GM23248 (cell line): Measurements from ENCODE around the gene NUP93. TPM values are rescaled to one million over a fixed set of nuclear protein-coding genes. Genes with fewer than 3 reads are reported as not detected.
"Not testable (repeated sequence)": the region's sequence is repeated elsewhere in the genome, so short reads cannot be mapped to it uniquely, and the experiment has no call there.

ENCODE experiments used
- DNase-seq: peaks from one replicate; pipeline ENCODE4 v3.0.0-alpha.2; 2015
- H2AFZ ChIP-seq: fragments of 200-600 bp; sonication (generic); 2 replicates; pipeline ENCODE4 v1.6.1; 2016; ENCODE audit warnings: antibody characterized with exemption
- H3F3A ChIP-seq: fragments of 200-600 bp; sonication (generic); 2 replicates; pipeline ENCODE4 v1.6.1; 2016; ENCODE audit warnings: mild to moderate bottlenecking, antibody characterized with exemption, mixed run types; ENCODE audit not compliant: insufficient read depth
- H3K27ac ChIP-seq: fragments of 200-600 bp; sonication (generic); 2 replicates; pipeline ENCODE4 v1.5.1; 2016; ENCODE audit warnings: mild to moderate bottlenecking
- H3K27me3 ChIP-seq: fragments of 200-600 bp; sonication (generic); replicated peaks from 2 replicates; pipeline ENCODE4 v1.6.1; 2016; ENCODE audit warnings: mild to moderate bottlenecking; ENCODE audit not compliant: insufficient read depth
- H3K36me3 ChIP-seq: fragments of 200-600 bp; sonication (generic); 2 replicates; pipeline ENCODE4 v1.6.1; 2016; ENCODE audit warnings: low read depth, mild to moderate bottlenecking
- H3K4me1 ChIP-seq: fragments of 200-600 bp; sonication (generic); 2 replicates; pipeline ENCODE4 v1.6.1; 2016; ENCODE audit warnings: mild to moderate bottlenecking; ENCODE audit not compliant: insufficient read depth
- H3K4me2 ChIP-seq: fragments of 200-600 bp; sonication (generic); one replicate; pipeline ENCODE4 v1.6.1; 2016; ENCODE audit warnings: mild to moderate bottlenecking; ENCODE audit not compliant: unreplicated experiment
- H3K4me3 ChIP-seq: fragments of 200-600 bp; sonication (generic); 2 replicates; pipeline ENCODE4 v1.5.1; 2016; ENCODE audit warnings: mild to moderate bottlenecking
- H3K79me2 ChIP-seq: fragments of 200-600 bp; sonication (generic); 2 replicates; pipeline ENCODE4 v1.6.1; 2016; ENCODE audit warnings: mild to moderate bottlenecking; ENCODE audit not compliant: insufficient read depth
- H3K9ac ChIP-seq: fragments of 200-600 bp; sonication (generic); 2 replicates; pipeline ENCODE4 v1.6.1; 2016; ENCODE audit warnings: mild to moderate bottlenecking
- H3K9me2 ChIP-seq: fragments of 200-600 bp; sonication (generic); 2 replicates; pipeline ENCODE4 v1.6.1; 2016; ENCODE audit warnings: mixed run types, mild to moderate bottlenecking, moderate library complexity; ENCODE audit not compliant: insufficient read depth
- H3K9me3 ChIP-seq: fragments of 200-600 bp; sonication (generic); one replicate; pipeline ENCODE4 v1.6.1; 2017; ENCODE audit warnings: low read depth
- H4K20me1 ChIP-seq: fragments of 200-600 bp; sonication (generic); 2 replicates; pipeline ENCODE4 v1.6.0; 2016; ENCODE audit not compliant: insufficient read depth
- EZH2 ChIP-seq: fragments of 200-600 bp; sonication (generic); IDR thresholded peaks from 2 replicates; pipeline ENCODE4 v1.6.1; 2018; ENCODE audit warnings: antibody characterized with exemption, mild to moderate bottlenecking; ENCODE audit not compliant: insufficient read depth, poor library complexity, severe bottlenecking
- EZH2phosphoT487 ChIP-seq: fragments of 200-600 bp; sonication (generic); IDR thresholded peaks from 2 replicates; pipeline ENCODE4 v1.6.1; 2018; ENCODE audit warnings: antibody characterized with exemption, moderate library complexity, mild to moderate bottlenecking, low read depth; ENCODE audit not compliant: insufficient read depth
- WGBS, 2 experiments: methylation state at CpG; one replicate each; pipeline ENCODE4 v1.1.6; 2015 to 2017; ENCODE audit warnings: low lambda C conversion rate in 2 of 2, low coverage in 1 of 2; ENCODE audit errors: missing lambda C conversion rate in 2 of 2; 5-methylcytosine and 5-hydroxymethylcytosine counted together
- in situ Hi-C: fragments of 300-500 bp; cut with MboI; formaldehyde crosslinking; loops from 2 replicates; pipeline ENCODE4 v1.15.0; 2020
- polyA plus RNA-seq: library from polyadenylated mRNA; unstranded; fragments of >200 nt; fragmentation: Nextera tagmentation; extraction: Ambion mirVana; gene quantifications from 2 replicates; pipeline ENCODE4 v1.2.1, GENCODE V29; 2016
- total RNA-seq: library from RNA; depleted of rRNA; stranded (reverse); fragments of >200 nt; shearing (Covaris generic); gene quantifications from 2 replicates; pipeline ENCODE4 v1.2.3, GENCODE V29; 2014

The NUP93 gene
- total and polyA plus RNA-seq, 2 experiments from 2014 or later, result 47.1 to 51.2 TPM

DNA sequence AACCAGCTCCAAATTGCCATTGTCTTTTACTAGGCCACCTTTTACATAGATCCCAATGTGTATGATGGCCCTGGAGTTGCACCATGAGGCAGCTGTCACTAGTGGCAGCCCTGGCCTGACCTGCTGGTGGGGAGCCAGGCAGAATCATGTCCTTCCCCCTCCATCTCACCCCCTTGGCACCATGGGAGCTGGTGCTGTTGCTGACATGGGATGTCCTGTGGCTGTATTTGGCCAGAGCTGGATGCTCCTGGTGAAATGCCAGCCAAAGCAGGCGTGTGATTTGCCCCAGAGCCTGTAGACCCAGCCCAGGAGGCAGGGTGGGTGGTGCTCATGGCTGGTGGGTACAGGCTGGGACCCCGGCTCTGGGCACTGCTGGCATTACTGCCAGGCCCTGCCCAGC lies 153.7 kb downstream of the NUP93 start:
- Histone ChIP-seq H4K20me1 (no peaks in the 10 kb centered on the region), H3K9me2 (no peaks in the 10 kb centered on the region), H3K9me3 (no peaks in the 10 kb centered on the region), H3K27ac (no peak overlapping the region), H2AFZ (no peak overlapping the region), H3K79me2 (no peaks in the 10 kb centered on the region), H3K4me2 (no peak overlapping the region), H3F3A (no peaks in the 10 kb centered on the region), H3K9ac (no peak overlapping the region), H3K4me1 (no peaks in the 10 kb centered on the region), H3K36me3 (no peaks in the 10 kb centered on the region), H3K27me3 (no peaks in the 10 kb centered on the region), H3K4me3 (no peak overlapping the region)
- WGBS, 2 experiments, result 70 to 80% methylated on average over 2 of the region's 2 CpGs
- in situ Hi-C loops, result no loop called here
- no peak for TF ChIP-seq EZH2phosphoT487
- no peak for TF ChIP-seq EZH2
- DNase-seq, result no peak

DNA sequence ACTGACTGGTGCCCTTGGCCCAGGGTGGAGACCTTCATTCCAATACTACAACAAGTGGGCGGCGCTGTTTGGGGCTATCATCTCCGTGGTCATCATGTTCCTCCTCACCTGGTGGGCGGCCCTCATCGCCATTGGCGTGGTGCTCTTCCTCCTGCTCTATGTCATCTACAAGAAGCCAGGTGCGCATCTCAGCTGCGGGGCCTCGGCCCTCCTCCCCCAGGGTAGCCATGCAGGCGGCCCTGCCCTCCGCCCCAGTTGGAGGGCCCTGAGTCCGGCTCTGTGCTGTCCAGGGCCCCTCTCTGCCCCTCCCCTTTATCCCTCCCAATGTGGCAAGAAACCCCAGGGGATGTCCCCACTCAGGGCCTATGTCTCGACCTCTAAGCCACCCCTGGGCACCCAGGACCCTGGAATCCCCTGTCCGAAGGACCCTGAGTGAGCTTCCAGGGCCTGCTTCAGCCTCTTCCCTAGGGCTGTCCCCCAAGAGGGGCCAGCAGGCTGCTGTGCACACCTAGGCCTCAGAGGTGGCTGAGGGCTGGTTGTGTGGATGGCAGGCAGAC lies 154.2 kb downstream of the NUP93 start:
- no peaks in the 10 kb centered on the region for H3K79me2 ChIP-seq
- WGBS, 2 experiments, result 92 to 97% methylated on average over 12 to 14 of the region's 14 CpGs
- no peak overlapping the region for H3K9ac ChIP-seq
- no peak for TF ChIP-seq EZH2
- no peak for TF ChIP-seq EZH2phosphoT487
- no peaks in the 10 kb centered on the region for H3K4me1 ChIP-seq
- H2AFZ ChIP-seq, result no peak overlapping the region
- no peak for DNase-seq
- no peaks in the 10 kb centered on the region for H3F3A ChIP-seq
- no peaks in the 10 kb centered on the region for H3K36me3 ChIP-seq
- in situ Hi-C loops, result no loop called here
- H3K27ac ChIP-seq, result no peak overlapping the region
- no peak overlapping the region for H3K4me3 ChIP-seq
- no peak overlapping the region for H3K4me2 ChIP-seq
- no peaks in the 10 kb centered on the region for H3K27me3 ChIP-seq
- H3K9me2 ChIP-seq, result no peaks in the 10 kb centered on the region
- no peaks in the 10 kb centered on the region for H3K9me3 ChIP-seq
- H4K20me1 ChIP-seq, result no peaks in the 10 kb centered on the region

GRCh38 chr16:56884929-56885328 lies 155.0 kb downstream of the NUP93 start:
- in situ Hi-C loops, result not testable (repeated sequence)

DNA sequence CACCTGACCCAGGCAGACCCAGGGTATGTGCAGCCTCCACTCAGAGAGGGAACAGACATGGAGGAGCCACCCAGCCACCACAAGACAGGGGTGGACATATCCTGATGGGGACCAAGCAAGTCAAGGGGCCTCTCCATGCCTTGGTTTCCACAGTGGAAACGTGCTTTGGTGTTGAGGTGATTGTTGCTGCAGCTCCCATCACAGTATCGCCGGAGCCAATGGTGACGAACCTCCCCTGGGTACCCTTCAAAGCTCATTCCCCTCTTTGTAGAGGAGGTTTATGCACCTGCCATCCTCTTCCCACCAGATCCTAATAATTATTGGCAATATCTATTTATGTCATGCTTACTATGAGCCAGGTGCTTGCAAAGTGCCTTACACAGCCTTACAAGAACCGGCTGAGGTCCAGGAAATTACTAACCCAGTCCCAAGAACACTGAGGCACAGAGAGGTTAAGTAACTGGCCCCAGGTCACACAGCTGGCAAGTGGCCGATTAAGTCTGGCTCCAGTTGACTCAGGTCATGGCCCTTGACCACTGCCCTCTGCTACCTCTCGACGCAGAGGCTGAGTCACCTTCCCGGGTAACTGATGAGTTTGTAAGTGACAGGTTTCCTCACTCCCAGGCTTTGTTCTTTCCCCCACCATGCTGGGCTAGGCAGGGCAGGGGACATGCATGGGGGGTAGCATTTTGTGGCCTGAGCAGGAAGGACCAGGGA lies 155.7 kb downstream of the NUP93 start:
- H3K27ac ChIP-seq, result no peak overlapping the region
- 68 to 73% methylated on average over 9 of the region's 9 CpGs for WGBS, 2 experiments
- no peak overlapping the region for H3K9ac ChIP-seq
- H2AFZ ChIP-seq, result no peak overlapping the region
- H3K4me2 ChIP-seq, result no peak overlapping the region
- H3K79me2 ChIP-seq, result no peaks in the 10 kb centered on the region
- no peak overlapping the region for H3K4me3 ChIP-seq
- H3K4me1 ChIP-seq, result no peaks in the 10 kb centered on the region
- TF ChIP-seq EZH2 (no peak), EZH2phosphoT487 (no peak)
- no peak for DNase-seq
- H3K9me2 ChIP-seq, result no peaks in the 10 kb centered on the region
- H4K20me1 ChIP-seq, result no peaks in the 10 kb centered on the region
- no peaks in the 10 kb centered on the region for H3K36me3 ChIP-seq
- in situ Hi-C loops, result no loop called here
- H3K9me3 ChIP-seq, result no peaks in the 10 kb centered on the region
- no peaks in the 10 kb centered on the region for H3K27me3 ChIP-seq
- H3F3A ChIP-seq, result no peaks in the 10 kb centered on the region

More at GRCh38 chr16:56884929-56885328, 155.0 kb downstream of the NUP93 start:
- not testable (repeated sequence) for H3K4me1 ChIP-seq, H3K27ac ChIP-seq, H3K9ac ChIP-seq, H3K4me2 ChIP-seq, H3K79me2 ChIP-seq, H3K27me3 ChIP-seq, H3K4me3 ChIP-seq, H3K9me2 ChIP-seq, H4K20me1 ChIP-seq, H3K9me3 ChIP-seq, H3K36me3 ChIP-seq, H2AFZ ChIP-seq, DNase-seq, H3F3A ChIP-seq
- WGBS, 2 experiments, result 88 to 89% methylated on average over 13 of the region's 13 CpGs
